NCI-H146 treated with DMSO at 0.1 percent for 48 hours (cell line): ENCODE measurements around the gene SPEF1.

ENCODE experiments used
- DNase-seq: peaks from one replicate; lab custom pipeline; 2025; ENCODE audit not compliant: unreplicated experiment; lab: John Stamatoyannopoulos, UW

SPEF1 gene

GRCh38 chr20:3751305-3751674 is 30.0 kb downstream of the SPEF1 start:
- no peak for DNase-seq

- DNase-seq = peak; percentile 52
Observed at GRCh38 chr20:3749689-3750531, 31.3 kb downstream of the SPEF1 start.

GRCh38 chr20:3749087-3749688 is 32.1 kb downstream of the SPEF1 start:
- no peak for DNase-seq

GRCh38 chr20:3748073-3748472 is 33.2 kb downstream of the SPEF1 start:
- no peak for DNase-seq

- DNase-seq = no peak
Observed at GRCh38 chr20:3747471-3747870, 33.8 kb downstream of the SPEF1 start.

GRCh38 chr20:3745686-3746173 is 35.5 kb downstream of the SPEF1 start:
- no peak for DNase-seq

GRCh38 chr20:3744806-3745685 is 36.2 kb downstream of the SPEF1 start:
- peak; percentile 77 for DNase-seq

GRCh38 chr20:3744037-3744436 is 37.2 kb downstream of the SPEF1 start:
- no peak for DNase-seq

- DNase-seq = no peak
Observed at GRCh38 chr20:3743251-3743650, 38.0 kb downstream of the SPEF1 start.

GRCh38 chr20:3741836-3742458 is 39.3 kb downstream of the SPEF1 start:
- no peak for DNase-seq

- DNase-seq = no peak
Observed at GRCh38 chr20:3740615-3741301, 40.5 kb downstream of the SPEF1 start.

- no peak for DNase-seq
Observed at GRCh38 chr20:3739926-3740451, 41.3 kb downstream of the SPEF1 start.

- no peak for DNase-seq
Observed at GRCh38 chr20:3739054-3739925, 42.0 kb downstream of the SPEF1 start.

GRCh38 chr20:3738111-3739053 is 42.9 kb downstream of the SPEF1 start:
- no peak for DNase-seq

GRCh38 chr20:3735768-3736167 is 45.5 kb downstream of the SPEF1 start:
- no peak for DNase-seq

- DNase-seq = no peak
Observed at GRCh38 chr20:3734111-3734843, 47.0 kb downstream of the SPEF1 start.
